Measurements from ENCODE around the gene AQP6.

DNA sequence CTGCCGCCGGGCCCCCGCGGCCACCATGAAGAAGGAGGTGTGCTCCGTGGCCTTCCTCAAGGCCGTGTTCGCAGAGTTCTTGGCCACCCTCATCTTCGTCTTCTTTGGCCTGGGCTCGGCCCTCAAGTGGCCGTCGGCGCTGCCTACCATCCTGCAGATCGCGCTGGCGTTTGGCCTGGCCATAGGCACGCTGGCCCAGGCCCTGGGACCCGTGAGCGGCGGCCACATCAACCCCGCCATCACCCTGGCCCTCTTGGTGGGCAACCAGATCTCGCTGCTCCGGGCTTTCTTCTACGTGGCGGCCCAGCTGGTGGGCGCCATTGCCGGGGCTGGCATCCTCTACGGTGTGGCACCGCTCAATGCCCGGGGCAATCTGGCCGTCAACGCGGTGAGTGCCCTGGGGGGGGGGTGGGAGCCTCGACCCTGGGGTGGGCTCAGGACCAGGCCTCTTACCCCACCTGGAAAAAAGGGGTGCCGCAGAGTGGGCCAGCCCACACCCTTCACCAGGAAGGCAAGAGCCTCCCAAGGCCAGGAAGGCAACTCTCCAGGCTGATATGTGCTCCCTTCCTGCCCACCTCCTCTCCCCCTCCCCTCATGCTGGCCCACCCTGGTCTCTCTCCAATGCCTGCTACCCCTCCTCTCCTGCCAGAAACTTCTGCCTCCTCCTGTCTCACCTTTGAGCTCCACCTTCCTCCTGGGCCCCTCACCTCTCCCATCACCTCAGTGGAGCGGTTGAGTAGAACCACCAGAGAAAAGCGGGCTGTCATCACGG, 10.6 kb upstream of the AQP6 start:
- TF ChIP-seq, protein P1, sequence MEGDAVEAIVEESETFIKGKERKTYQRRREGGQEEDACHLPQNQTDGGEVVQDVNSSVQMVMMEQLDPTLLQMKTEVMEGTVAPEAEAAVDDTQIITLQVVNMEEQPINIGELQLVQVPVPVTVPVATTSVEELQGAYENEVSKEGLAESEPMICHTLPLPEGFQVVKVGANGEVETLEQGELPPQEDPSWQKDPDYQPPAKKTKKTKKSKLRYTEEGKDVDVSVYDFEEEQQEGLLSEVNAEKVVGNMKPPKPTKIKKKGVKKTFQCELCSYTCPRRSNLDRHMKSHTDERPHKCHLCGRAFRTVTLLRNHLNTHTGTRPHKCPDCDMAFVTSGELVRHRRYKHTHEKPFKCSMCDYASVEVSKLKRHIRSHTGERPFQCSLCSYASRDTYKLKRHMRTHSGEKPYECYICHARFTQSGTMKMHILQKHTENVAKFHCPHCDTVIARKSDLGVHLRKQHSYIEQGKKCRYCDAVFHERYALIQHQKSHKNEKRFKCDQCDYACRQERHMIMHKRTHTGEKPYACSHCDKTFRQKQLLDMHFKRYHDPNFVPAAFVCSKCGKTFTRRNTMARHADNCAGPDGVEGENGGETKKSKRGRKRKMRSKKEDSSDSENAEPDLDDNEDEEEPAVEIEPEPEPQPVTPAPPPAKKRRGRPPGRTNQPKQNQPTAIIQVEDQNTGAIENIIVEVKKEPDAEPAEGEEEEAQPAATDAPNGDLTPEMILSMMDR (IDR thresholded peaks at IDR 0.05) = no peak
- no peak for TF ChIP-seq POLR2A (IDR thresholded peaks at IDR 0.05)
